ENCODE results near the gene HCN1. TPM values are rescaled to one million over a fixed set of nuclear protein-coding genes. Genes with fewer than 3 reads are reported as not detected.

The HCN1 gene
- total RNA-seq (ENCODE audit: unreplicated experiment): 0.56 TPM
- long read RNA-seq: 0 reads

GRCh38 chr5:45696206-45696836, at the start of gene HCN1:
TSS of gene HCN1 (minus strand) at chr5:45696380.
- H3K4me1 Mint-ChIP-seq (ENCODE audit: low read depth, unreplicated experiment): peaks cover 16% of the 10 kb centered on the region
- no peaks in the 10 kb centered on the region for H3K36me3 Mint-ChIP-seq (ENCODE audit: unreplicated experiment)
- peak within 1 kb of the TSS; percentile 89 for H3K4me3 Mint-ChIP-seq (ENCODE audit: unreplicated experiment)
- H3K27ac Mint-ChIP-seq (ENCODE audit: unreplicated experiment): no peak within 1 kb of the TSS
- peaks cover 2% of the 10 kb centered on the region for H3K9me3 Mint-ChIP-seq (ENCODE audit: unreplicated experiment)
- peak; percentile 94 for DNase-seq
- peak; percentile 74 for TF ChIP-seq CTCF (IDR thresholded peaks at IDR 0.05; ENCODE audit: partially characterized antibody, unreplicated experiment)
- H3K27me3 Mint-ChIP-seq (ENCODE audit: unreplicated experiment): peaks cover 5% of the 10 kb centered on the region

GRCh38 chr5:45741110-45741509, 44.9 kb upstream of the HCN1 start:
- TF ChIP-seq CTCF (IDR thresholded peaks at IDR 0.05; ENCODE audit: partially characterized antibody, unreplicated experiment): no peak

GRCh38 chr5:45737153-45737552, 41.0 kb upstream of the HCN1 start:
- Mint-ChIP-seq H3K36me3 (ENCODE audit: unreplicated experiment) (no peaks in the 10 kb centered on the region), H3K4me1 (ENCODE audit: low read depth, unreplicated experiment) (peaks cover 4% of the 10 kb centered on the region)
- peak; percentile 18 for DNase-seq

More at GRCh38 chr5:45741110-45741509, 44.9 kb upstream of the HCN1 start:
- Mint-ChIP-seq H3K36me3 (ENCODE audit: unreplicated experiment) (no peaks in the 10 kb centered on the region), H3K27me3 (ENCODE audit: unreplicated experiment) (no peaks in the 10 kb centered on the region), H3K9me3 (ENCODE audit: unreplicated experiment) (no peaks in the 10 kb centered on the region), H3K4me3 (ENCODE audit: unreplicated experiment) (no peak overlapping the region), H3K27ac (ENCODE audit: unreplicated experiment) (no peak overlapping the region), H3K4me1 (ENCODE audit: low read depth, unreplicated experiment) (no peaks in the 10 kb centered on the region)
- no peak for DNase-seq

GRCh38 chr5:45725537-45725936, 29.4 kb upstream of the HCN1 start:
- Mint-ChIP-seq H3K4me1 (ENCODE audit: low read depth, unreplicated experiment) (no peaks in the 10 kb centered on the region), H3K36me3 (ENCODE audit: unreplicated experiment) (no peaks in the 10 kb centered on the region), H3K4me3 (ENCODE audit: unreplicated experiment) (no peak overlapping the region), H3K27ac (ENCODE audit: unreplicated experiment) (no peak overlapping the region), H3K9me3 (ENCODE audit: unreplicated experiment) (no peaks in the 10 kb centered on the region), H3K27me3 (ENCODE audit: unreplicated experiment) (peaks cover 2% of the 10 kb centered on the region)
- no peak for DNase-seq
- TF ChIP-seq CTCF (IDR thresholded peaks at IDR 0.05; ENCODE audit: partially characterized antibody, unreplicated experiment): no peak

More at GRCh38 chr5:45737153-45737552, 41.0 kb upstream of the HCN1 start:
- Mint-ChIP-seq H3K4me3 (ENCODE audit: unreplicated experiment) (no peak overlapping the region), H3K9me3 (ENCODE audit: unreplicated experiment) (no peaks in the 10 kb centered on the region), H3K27me3 (ENCODE audit: unreplicated experiment) (no peaks in the 10 kb centered on the region), H3K27ac (ENCODE audit: unreplicated experiment) (no peak overlapping the region)
- TF ChIP-seq CTCF (IDR thresholded peaks at IDR 0.05; ENCODE audit: partially characterized antibody, unreplicated experiment): no peak

- peaks cover 5% of the 10 kb centered on the region for H3K27me3 Mint-ChIP-seq (ENCODE audit: unreplicated experiment)
- peaks cover 2% of the 10 kb centered on the region for H3K9me3 Mint-ChIP-seq (ENCODE audit: unreplicated experiment)
- no peak overlapping the region for H3K27ac Mint-ChIP-seq (ENCODE audit: unreplicated experiment)
- H3K4me1 Mint-ChIP-seq (ENCODE audit: low read depth, unreplicated experiment): peaks cover 16% of the 10 kb centered on the region
- no peak overlapping the region for H3K4me3 Mint-ChIP-seq (ENCODE audit: unreplicated experiment)
- no peak for DNase-seq
- TF ChIP-seq CTCF (IDR thresholded peaks at IDR 0.05; ENCODE audit: partially characterized antibody, unreplicated experiment): no peak
- H3K36me3 Mint-ChIP-seq (ENCODE audit: unreplicated experiment): no peaks in the 10 kb centered on the region
Observed at GRCh38 chr5:45697201-45697600, 1.0 kb upstream of the HCN1 start.
